K562 (cell line): ENCODE results near the gene ITPR1. TPM values are rescaled to one million over a fixed set of nuclear protein-coding genes. Genes with fewer than 3 reads are reported as not detected.

Experiments
- CHAMP1 ChIP-seq: fragments of 450-650 bp; IDR thresholded peaks from 2 replicates; pipeline ENCODE4 v1.6.1; 2016; ENCODE audit warnings: mild to moderate bottlenecking
- E2F8 ChIP-seq: fragments of 450-650 bp; IDR thresholded peaks from 2 replicates; pipeline ENCODE4 v1.7.1; 2018; ENCODE audit warnings: mild to moderate bottlenecking, low read depth; ENCODE audit not compliant: partially characterized antibody
- GABPB2 ChIP-seq: fragments of 250-450 bp; sonication (Bioruptor Pico); conservative IDR thresholded peaks from 2 replicates; pipeline ENCODE4 v1.5.1; 2021; ENCODE audit warnings: mild to moderate bottlenecking
- HNRNPH1 ChIP-seq: fragments of 200-400 bp; formaldehyde crosslinking; optimal IDR thresholded peaks from 2 replicates; pipeline ENCODE3; 2017; ENCODE audit warnings: low read depth, mild to moderate bottlenecking, low read length, moderate library complexity
- REST ChIP-seq, 2 experiments: fragments of 450-650 bp; formaldehyde crosslinking in 1 of 2; IDR thresholded peaks; 2 replicates each; pipeline versions ENCODE4 v1.4.0 to v1.6.1; 2014 to 2020; ENCODE audit warnings: mild to moderate bottlenecking in 2 of 2, borderline replicate concordance in 1 of 2, low read depth in 1 of 2
- SMC3 ChIP-seq: conservative IDR thresholded peaks from 2 replicates; pipeline ENCODE4 v1.6.1; 2011; ENCODE audit warnings: low read depth, low read length, improper control_type of control experiment; ENCODE audit not compliant: insufficient read depth
- TOE1 ChIP-seq, 2 experiments: fragments of 450-650 bp in 1 of 2; sonication (generic) in 1 of 2; formaldehyde crosslinking in 1 of 2; IDR thresholded peaks; 2 replicates each; pipeline versions ENCODE4 v1.7.1 to v1.8.0; 2016 to 2022; ENCODE audit warnings: borderline replicate concordance in 2 of 2, mild to moderate bottlenecking in 2 of 2, antibody characterized with exemption in 1 of 2, inconsistent platforms in 1 of 2, low read depth in 1 of 2, missing genetic modification reagents in 1 of 2, moderate library complexity in 1 of 2
- XRCC5 ChIP-seq: fragments of 200-400 bp; formaldehyde crosslinking; IDR thresholded peaks from 2 replicates; pipeline ENCODE4 v1.6.1; 2017; ENCODE audit warnings: low read depth, mild to moderate bottlenecking, low read length
- ZFP91 ChIP-seq: sonication (generic); formaldehyde crosslinking; IDR thresholded peaks from 2 replicates; pipeline ENCODE4 v1.8.0; 2022; ENCODE audit warnings: mild to moderate bottlenecking, missing genetic modification reagents
- ZNF12 ChIP-seq: sonication (generic); formaldehyde crosslinking; IDR thresholded peaks from 2 replicates; pipeline ENCODE4 v1.4.0; 2020; ENCODE audit warnings: mild to moderate bottlenecking, missing genetic modification reagents
- ZNF124 ChIP-seq: sonication (generic); formaldehyde crosslinking; IDR thresholded peaks from 2 replicates; pipeline ENCODE4 v1.8.1; 2022; ENCODE audit warnings: missing genetic modification reagents
- ZNF174 ChIP-seq: fragments of 250-450 bp; sonication (Bioruptor Pico); IDR thresholded peaks from 2 replicates; pipeline ENCODE4 v1.4.0; 2020; ENCODE audit warnings: mild to moderate bottlenecking
- polyA plus RNA-seq, 8 experiments: library from polyadenylated mRNA; depleted of rRNA in 4 of 8; stranded (reverse) in 5 of 8; unstranded in 3 of 8; fragments of >200 nt; fragmentation: Nextera tagmentation in 2 of 8; fragmentation: Illumina TruSeq in 1 of 8; extraction: Ambion mirVana in 2 of 8; extraction: Trizol in 1 of 8; gene quantifications; 2 replicates each; pipeline versions ENCODE4 v1.2.1 to v1.2.3, GENCODE V29; 2011 to 2014; ENCODE audit warnings: inconsistent platforms in 1 of 8, missing spikeins in 1 of 8
- total RNA-seq, 7 experiments: library from RNA; depleted of rRNA in 6 of 7; stranded (reverse); fragments of >200 nt in 6 of 7; fragmentation: Illumina TruSeq in 2 of 7; extraction: Trizol in 2 of 7; gene quantifications; 2 replicates each; pipeline versions ENCODE4 v1.2.1 to v1.2.3, GENCODE V29; 2011 to 2021; ENCODE audit warnings: low replicate concordance in 1 of 7

ITPR1 gene
- total and polyA plus RNA-seq, 9 of the 15 experiments (the other 6 are each of a cell fraction or from before 2014, with no cell fraction given) = 22.4 to 40.0 (median 27.4) TPM

- TF ChIP-seq TOE1 (IDR thresholded peaks at IDR 0.05; ENCODE audit: borderline replicate concordance) (no peak), TOE1 (CRISPR knock-in tag; IDR thresholded peaks at IDR 0.05; ENCODE audit: borderline replicate concordance, low read depth) (no peak), ZNF124 (CRISPR knock-in tag) (no peak), SMC3 (peak; percentile 82), ZFP91 (CRISPR knock-in tag) (no peak), HNRNPH1 (no peak), ZNF174 (no peak), REST (IDR thresholded peaks at IDR 0.05; ENCODE audit: borderline replicate concordance) (peak; percentile 93), REST (CRISPR knock-in tag; IDR thresholded peaks at IDR 0.05; ENCODE audit: low read depth) (no peak), GABPB2 (CRISPR knock-in tag) (no peak), XRCC5 (0 out of 2 replicates have a peak, but pooled peaks have one; percentile 39), CHAMP1 (peak; percentile 68; the same call in 1 of the 2 replicates), ZNF12 (CRISPR knock-in tag) (no peak), E2F8 (peak; percentile 40)
Observed at GRCh38 chr3:4722103-4722502, 229.0 kb downstream of the ITPR1 start (continued).
